ENCODE results near the gene SIT1.

- TF ChIP-seq CTCF (IDR thresholded peaks at IDR 0.05; ENCODE audit: low read length) (no peak), EZH2 (IDR thresholded peaks at IDR 0.05; ENCODE audit: borderline replicate concordance, low read length) (no peak)
Measured at GRCh38 chr9:35662437-35662836, 11.7 kb upstream of the SIT1 start.
